Neural progenitor cell (in vitro differentiated cells): Measurements from ENCODE around the gene TMEM121B. TPM values are rescaled to one million over a fixed set of nuclear protein-coding genes. Genes with fewer than 3 reads are reported as not detected.
A peak's percentile ranks its signal among the peaks of the same experiment; 100 is the strongest.

Experiments used
- DNase-seq: peaks from one replicate; pipeline ENCODE4 v3.0.0-alpha.2; 2016; ENCODE audit warnings: low spot score
- H2AFZ ChIP-seq: fragments of 200-600 bp; sonication (generic); replicated peaks from 2 replicates; pipeline ENCODE4 v1.6.1; 2016; ENCODE audit warnings: antibody characterized with exemption
- H3F3A ChIP-seq: fragments of 200-600 bp; sonication (generic); 2 replicates; pipeline ENCODE4 v1.6.1; 2016; ENCODE audit warnings: antibody characterized with exemption, low read depth
- H3K27ac ChIP-seq: fragments of 200-600 bp; sonication (generic); 2 replicates; pipeline ENCODE4 v1.5.1; 2016; ENCODE audit warnings: mild to moderate bottlenecking
- H3K27me3 ChIP-seq: fragments of 200-600 bp; sonication (generic); 2 replicates; pipeline ENCODE4 v1.6.1; 2016; ENCODE audit warnings: mild to moderate bottlenecking, moderate library complexity
- H3K36me3 ChIP-seq: fragments of 200-600 bp; sonication (generic); 2 replicates; pipeline ENCODE4 v1.5.1; 2016
- H3K4me1 ChIP-seq: fragments of 200-600 bp; sonication (generic); 2 replicates; pipeline ENCODE4 v1.6.1; 2016; ENCODE audit warnings: mixed run types
- H3K4me2 ChIP-seq: fragments of 200-600 bp; sonication (generic); 2 replicates; pipeline ENCODE4 v1.6.1; 2016
- H3K4me3 ChIP-seq: fragments of 200-600 bp; sonication (generic); 2 replicates; pipeline ENCODE4 v1.5.1; 2016
- H3K79me2 ChIP-seq: fragments of 200-600 bp; sonication (generic); 2 replicates; pipeline ENCODE4 v1.6.1; 2016; ENCODE audit warnings: low read depth
- H3K9ac ChIP-seq: fragments of 200-600 bp; sonication (generic); 2 replicates; pipeline ENCODE4 v1.6.1; 2016
- H3K9me3 ChIP-seq: fragments of 200-600 bp; sonication (generic); 2 replicates; pipeline ENCODE4 v1.5.1; 2016; ENCODE audit warnings: low read depth
- H4K20me1 ChIP-seq: fragments of 200-600 bp; sonication (generic); 2 replicates; pipeline ENCODE4 v1.6.1; 2016; ENCODE audit warnings: low read depth
- H3K27ac Mint-ChIP-seq: 3 replicates; pipeline ENCODE4 v1.8.0; 2021; ENCODE audit warnings: mixed read lengths
- H3K27me3 Mint-ChIP-seq: 2 replicates; pipeline ENCODE4 v1.8.0; 2022; ENCODE audit warnings: low read depth, mild to moderate bottlenecking, inconsistent platforms, moderate library complexity, mixed read lengths; ENCODE audit not compliant: insufficient read depth
- H3K36me3 Mint-ChIP-seq: 3 replicates; pipeline ENCODE4 v1.8.0; 2021; ENCODE audit warnings: mixed read lengths
- H3K4me1 Mint-ChIP-seq: 3 replicates; pipeline ENCODE4 v1.8.0; 2021; ENCODE audit warnings: mixed read lengths
- H3K4me3 Mint-ChIP-seq: 3 replicates; pipeline ENCODE4 v1.8.0; 2021; ENCODE audit warnings: mild to moderate bottlenecking, moderate library complexity, mixed read lengths
- H3K9me3 Mint-ChIP-seq: 3 replicates; pipeline ENCODE4 v1.8.0; 2020; ENCODE audit warnings: mixed read lengths
- CTCF ChIP-seq: fragments of 200-600 bp; sonication (generic); IDR thresholded peaks from 2 replicates; pipeline ENCODE4 v1.5.1; 2017; ENCODE audit warnings: antibody characterized with exemption, mild to moderate bottlenecking
- EZH2 ChIP-seq: fragments of 200-600 bp; sonication (generic); IDR thresholded peaks from 2 replicates; pipeline ENCODE4 v1.6.1; 2017; ENCODE audit warnings: antibody characterized with exemption, mild to moderate bottlenecking, moderate library complexity
- EZH2phosphoT487 ChIP-seq: fragments of 200-600 bp; sonication (generic); IDR thresholded peaks from 2 replicates; pipeline ENCODE4 v1.6.1; 2017; ENCODE audit warnings: antibody characterized with exemption
- total RNA-seq: library from RNA; depleted of rRNA; stranded (reverse); fragments of >200 nt; gene quantifications from 2 replicates; pipeline ENCODE4 v1.2.3, GENCODE V29; 2015; ENCODE audit warnings: low replicate concordance

Gene TMEM121B
- total RNA-seq, 1 donor from 2014 or later = 2.8 TPM

DNA sequence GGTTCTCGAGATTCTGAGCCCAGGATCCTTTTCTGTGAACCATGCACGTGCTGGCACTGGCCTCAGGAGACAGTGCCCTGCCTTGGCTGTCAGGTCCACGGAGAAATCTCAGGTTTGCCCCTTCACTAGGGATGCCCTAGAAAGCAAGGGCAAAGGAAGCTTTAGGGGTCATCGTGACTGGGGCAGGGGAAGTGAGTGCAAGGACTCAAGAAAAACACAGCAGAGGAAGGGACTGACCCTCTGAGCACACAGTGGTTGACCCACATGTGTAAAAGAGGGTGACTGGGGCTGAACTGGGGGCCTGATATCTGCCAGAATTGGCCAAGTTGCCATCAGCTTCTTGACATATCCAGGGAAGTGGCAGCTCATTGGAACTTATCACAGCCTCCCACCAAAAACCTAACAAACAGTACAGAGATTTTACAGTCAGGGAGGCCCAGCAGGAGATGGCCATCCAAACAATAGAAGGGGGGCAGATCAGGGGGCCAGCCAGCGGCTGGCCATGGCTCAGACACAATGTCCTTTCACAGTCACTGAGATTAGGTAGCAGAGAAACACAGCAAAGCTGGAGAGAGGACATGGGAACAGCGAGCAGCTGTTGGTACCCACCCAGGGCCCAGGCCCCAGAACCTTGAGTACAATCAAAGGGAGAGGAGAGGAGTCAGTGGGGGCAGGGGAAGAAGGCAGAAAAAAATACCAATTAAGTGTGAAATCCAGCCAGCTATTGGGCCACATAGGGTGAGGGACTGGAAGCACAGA is 4.4 kb downstream of the TMEM121B start:
- Histone ChIP-seq H2AFZ (no peak overlapping the region), H4K20me1 (peaks cover 38% of the 10 kb centered on the region), H3K27me3 (peaks cover 10% of the 10 kb centered on the region), H3K4me1 (peaks cover 25% of the 10 kb centered on the region), H3K9me3 (no peaks in the 10 kb centered on the region), H3K27ac (peak overlapping the region; percentile 69), H3K36me3 (no peaks in the 10 kb centered on the region), H3K4me3 (peak overlapping the region; percentile 2), H3F3A (peaks cover 40% of the 10 kb centered on the region), H3K4me2 (peak overlapping the region; percentile 66), H3K79me2 (no peaks in the 10 kb centered on the region), H3K9ac (no peak overlapping the region)
- TF ChIP-seq EZH2phosphoT487 (no peak), EZH2 (no peak), CTCF (no peak)
- H3K36me3 Mint-ChIP-seq = peaks cover 5% of the 10 kb centered on the region
- H3K27me3 Mint-ChIP-seq = peaks cover 14% of the 10 kb centered on the region
- peaks cover 29% of the 10 kb centered on the region for H3K4me1 Mint-ChIP-seq
- H3K27ac Mint-ChIP-seq = no peak overlapping the region
- H3K4me3 Mint-ChIP-seq = peak overlapping the region; percentile 23
- peaks cover 4% of the 10 kb centered on the region for H3K9me3 Mint-ChIP-seq
- peak; percentile 66 for DNase-seq

DNA sequence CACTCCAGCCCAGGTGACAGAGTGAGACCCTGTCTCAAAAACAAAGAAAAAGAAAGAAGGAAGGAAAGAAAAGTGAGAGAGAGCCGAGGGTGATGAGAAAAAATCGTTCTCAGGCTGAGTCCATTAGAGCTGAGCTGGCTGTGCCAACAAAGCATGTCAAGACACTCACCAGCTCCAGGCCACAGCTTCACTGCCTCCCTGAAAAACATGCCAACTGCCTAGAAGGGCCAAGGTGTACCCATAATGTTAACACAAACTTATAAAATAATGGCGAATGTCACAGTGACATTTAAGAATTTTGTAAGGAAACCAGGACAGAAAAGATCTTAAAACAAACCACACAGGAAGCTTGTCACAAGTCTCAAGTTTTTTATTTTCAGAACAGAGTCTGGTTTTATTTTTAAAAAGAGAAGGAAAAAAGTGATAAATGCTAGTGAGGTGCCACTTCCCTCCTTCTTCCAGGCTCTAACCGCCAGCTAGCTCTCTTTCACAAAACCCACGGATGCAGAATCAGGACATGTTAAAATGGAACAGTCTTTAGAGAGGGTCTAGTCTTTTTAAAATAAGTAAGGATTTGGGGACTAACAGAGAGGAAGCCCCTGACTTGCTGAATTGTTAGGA is 5.1 kb downstream of the TMEM121B start:
- no peak overlapping the region for H3K27ac ChIP-seq
- no peaks in the 10 kb centered on the region for H3K36me3 ChIP-seq
- no peak for DNase-seq
- Mint-ChIP-seq H3K36me3 (peaks cover 5% of the 10 kb centered on the region), H3K27me3 (peaks cover 13% of the 10 kb centered on the region), H3K27ac (no peak overlapping the region), H3K9me3 (peaks cover 4% of the 10 kb centered on the region), H3K4me3 (no peak overlapping the region), H3K4me1 (peaks cover 28% of the 10 kb centered on the region)
- TF ChIP-seq EZH2phosphoT487 (no peak), CTCF (no peak), EZH2 (no peak)
- H3K79me2 ChIP-seq = no peaks in the 10 kb centered on the region
- peak overlapping the region; percentile 66 for H3K4me2 ChIP-seq
- peaks cover 23% of the 10 kb centered on the region for H3K4me1 ChIP-seq
- H2AFZ ChIP-seq = no peak overlapping the region
- H3K4me3 ChIP-seq = no peak overlapping the region
- H3K27me3 ChIP-seq = peaks cover 10% of the 10 kb centered on the region
- peaks cover 33% of the 10 kb centered on the region for H3F3A ChIP-seq
- no peaks in the 10 kb centered on the region for H3K9me3 ChIP-seq
- peaks cover 38% of the 10 kb centered on the region for H4K20me1 ChIP-seq
- H3K9ac ChIP-seq = no peak overlapping the region

DNA sequence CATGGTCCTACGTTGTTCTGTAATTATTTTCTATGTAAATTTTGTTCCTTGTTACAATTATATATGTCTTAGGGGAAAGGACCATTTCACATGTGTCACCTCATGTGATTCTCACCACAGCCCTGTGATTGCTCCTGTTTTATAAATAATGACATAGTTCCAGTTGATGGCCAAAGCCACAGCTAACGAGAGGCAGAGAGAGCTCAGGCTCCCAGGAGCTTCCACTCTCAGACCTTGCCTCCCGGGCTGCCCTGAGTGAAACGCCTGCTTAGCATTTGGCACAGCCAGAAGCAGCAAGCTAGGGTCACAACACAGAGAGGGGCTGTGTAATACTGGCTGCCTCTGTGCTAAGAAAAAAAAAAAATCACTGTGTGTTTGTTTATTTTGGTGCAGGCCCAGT is 5.9 kb downstream of the TMEM121B start:
- peaks cover 4% of the 10 kb centered on the region for H3K9me3 Mint-ChIP-seq
- TF ChIP-seq EZH2phosphoT487 = no peak
- TF ChIP-seq CTCF = no peak
- TF ChIP-seq EZH2 = no peak
- H3K27me3 ChIP-seq = peaks cover 10% of the 10 kb centered on the region
- peaks cover 38% of the 10 kb centered on the region for H4K20me1 ChIP-seq
- no peak overlapping the region for H3K4me3 Mint-ChIP-seq
- H3K36me3 ChIP-seq = no peaks in the 10 kb centered on the region
- peaks cover 23% of the 10 kb centered on the region for H3K4me1 ChIP-seq
- peaks cover 28% of the 10 kb centered on the region for H3K4me1 Mint-ChIP-seq
- no peak overlapping the region for H3K27ac Mint-ChIP-seq
- no peaks in the 10 kb centered on the region for H3K79me2 ChIP-seq
- peaks cover 28% of the 10 kb centered on the region for H3F3A ChIP-seq
- H3K27me3 Mint-ChIP-seq = peaks cover 13% of the 10 kb centered on the region
- H3K9me3 ChIP-seq = no peaks in the 10 kb centered on the region
- H3K27ac ChIP-seq = no peak overlapping the region
- no peak overlapping the region for H3K4me3 ChIP-seq
- DNase-seq = no peak
- H3K9ac ChIP-seq = no peak overlapping the region
- H3K36me3 Mint-ChIP-seq = peaks cover 5% of the 10 kb centered on the region
- H3K4me2 ChIP-seq = no peak overlapping the region
- H2AFZ ChIP-seq = no peak overlapping the region
